Tibial nerve (tissue), 4 donors: ENCODE results near the gene HSP90AB1. TPM values are rescaled to one million over a fixed set of nuclear protein-coding genes. Genes with fewer than 3 reads are reported as not detected.

Experiments
- DNase-seq, 2 donors: peaks; one replicate each; pipeline ENCODE4 v3.0.0-alpha.2; 2019; ENCODE audit warnings: low spot score in 2 of 2
- H3K27ac ChIP-seq, 4 donors: fragments of 200-600 bp; sonication (generic) in 3 of 4; one replicate each; pipeline ENCODE4 v1.5.1; 2017 to 2019; ENCODE audit warnings: mild to moderate bottlenecking in 1 of 4
- H3K27me3 ChIP-seq, 2 donors: fragments of 200-600 bp; sonication (generic) in 1 of 2; one replicate each; pipeline versions ENCODE4 v1.5.1 to v1.6.0; 2017 to 2019
- H3K36me3 ChIP-seq, 3 donors: fragments of 200-600 bp; sonication (generic); one replicate each; pipeline ENCODE4 v1.5.1; 2018 to 2019
- H3K4me1 ChIP-seq, 4 donors: fragments of 200-600 bp; sonication (generic) in 3 of 4; one replicate each; pipeline ENCODE4 v1.5.1; 2017 to 2019
- H3K4me3 ChIP-seq, 4 donors: fragments of 200-600 bp; sonication (generic) in 3 of 4; one replicate each; pipeline ENCODE4 v1.5.1; 2017 to 2019; ENCODE audit warnings: mild to moderate bottlenecking in 1 of 4, moderate library complexity in 1 of 4
- H3K9me3 ChIP-seq, 4 donors: fragments of 200-600 bp; sonication (generic) in 3 of 4; one replicate each; pipeline ENCODE4 v1.5.1; 2017 to 2019
- EP300 ChIP-seq, 2 donors: sonication (generic); formaldehyde crosslinking; IDR thresholded peaks; one replicate each; pipeline ENCODE4 v1.6.1; 2017; ENCODE audit warnings: antibody characterized with exemption in 2 of 2, mild to moderate bottlenecking in 1 of 2
- POLR2A ChIP-seq, 2 donors: fragments of 450-650 bp; IDR thresholded peaks; one replicate each; pipeline ENCODE4 v1.6.1; 2017; ENCODE audit warnings: antibody characterized with exemption in 2 of 2, mild to moderate bottlenecking in 2 of 2, moderate library complexity in 2 of 2
- WGBS, 2 donors: methylation state at CpG; one replicate each; pipeline ENCODE4 v1.1.5; 2018; 5-methylcytosine and 5-hydroxymethylcytosine counted together
- total RNA-seq, 4 donors: library from RNA; depleted of rRNA; stranded (reverse); fragments of >200 nt; gene quantifications; one replicate each; pipeline ENCODE4 v1.1.0, GENCODE V29; 2016
- TF ChIP-seq, protein P1 (sequence below), 5 experiments: fragments of 200-600 bp in 3 of 5; fragments of 450-650 bp in 2 of 5; sonication (generic) in 3 of 5; IDR thresholded peaks; one replicate each; pipeline ENCODE4 v1.5.1; 2016 to 2019; ENCODE audit warnings: antibody characterized with exemption in 5 of 5, mild to moderate bottlenecking in 3 of 5, moderate library complexity in 2 of 5

Gene HSP90AB1
- total RNA-seq, 4 donors from 2014 or later, result 485 to 580 (median 543) TPM

DNA sequence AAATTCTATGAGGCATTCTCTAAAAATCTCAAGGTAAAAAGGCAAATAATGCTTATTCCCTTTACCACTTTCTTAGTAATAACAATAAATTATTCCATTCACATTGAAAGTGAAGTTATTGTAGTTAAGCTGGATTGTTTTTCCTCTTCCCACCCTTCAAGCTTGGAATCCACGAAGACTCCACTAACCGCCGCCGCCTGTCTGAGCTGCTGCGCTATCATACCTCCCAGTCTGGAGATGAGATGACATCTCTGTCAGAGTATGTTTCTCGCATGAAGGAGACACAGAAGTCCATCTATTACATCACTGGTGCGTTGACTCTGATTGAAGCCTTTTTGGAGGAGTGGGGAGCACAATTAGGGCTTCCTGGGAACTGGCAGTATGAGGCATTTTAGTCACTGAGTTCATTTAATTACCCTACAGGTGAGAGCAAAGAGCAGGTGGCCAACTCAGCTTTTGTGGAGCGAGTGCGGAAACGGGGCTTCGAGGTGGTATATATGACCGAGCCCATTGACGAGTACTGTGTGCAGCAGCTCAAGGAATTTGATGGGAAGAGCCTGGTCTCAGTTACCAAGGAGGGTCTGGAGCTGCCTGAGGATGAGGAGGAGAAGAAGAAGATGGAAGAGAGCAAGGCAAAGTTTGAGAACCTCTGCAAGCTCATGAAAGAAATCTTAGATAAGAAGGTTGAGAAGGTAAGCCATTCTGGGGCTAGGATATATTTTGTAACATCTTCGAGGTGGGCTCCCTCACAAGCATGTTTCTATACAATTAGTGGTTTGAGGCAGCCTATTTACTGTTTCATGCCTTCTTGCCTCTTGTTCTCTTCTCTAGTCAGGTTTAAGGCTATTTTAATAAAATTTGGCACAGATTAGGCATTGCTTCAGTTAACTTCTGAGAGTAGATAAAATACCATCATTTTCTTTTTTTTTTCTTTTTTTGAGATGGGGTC lies 4.9 kb downstream of the HSP90AB1 start:
- WGBS, 2 donors, result 90 to 92% methylated on average over 14 of the region's 14 CpGs

GRCh38 chr6:44253307-44254101 lies 6.6 kb downstream of the HSP90AB1 start:
- H3K9me3 ChIP-seq, result no peaks in the 10 kb centered on the region
- no peak overlapping the region for H3K4me3 ChIP-seq
- WGBS, 2 donors, result 66 to 70% methylated on average over 10 of the region's 10 CpGs
- peaks cover 0 to 82% (median 25%) of the 10 kb centered on the region in 4 donors for H3K4me1 ChIP-seq
- no peak for DNase-seq
- no peaks in the 10 kb centered on the region for H3K27me3 ChIP-seq
- H3K27ac ChIP-seq, result peak overlapping the region in 1 of 4 donors; percentile 4
- H3K36me3 ChIP-seq, result peaks cover 6 to 73% (median 27%) of the 10 kb centered on the region in 3 donors
- TF ChIP-seq, protein P1, sequence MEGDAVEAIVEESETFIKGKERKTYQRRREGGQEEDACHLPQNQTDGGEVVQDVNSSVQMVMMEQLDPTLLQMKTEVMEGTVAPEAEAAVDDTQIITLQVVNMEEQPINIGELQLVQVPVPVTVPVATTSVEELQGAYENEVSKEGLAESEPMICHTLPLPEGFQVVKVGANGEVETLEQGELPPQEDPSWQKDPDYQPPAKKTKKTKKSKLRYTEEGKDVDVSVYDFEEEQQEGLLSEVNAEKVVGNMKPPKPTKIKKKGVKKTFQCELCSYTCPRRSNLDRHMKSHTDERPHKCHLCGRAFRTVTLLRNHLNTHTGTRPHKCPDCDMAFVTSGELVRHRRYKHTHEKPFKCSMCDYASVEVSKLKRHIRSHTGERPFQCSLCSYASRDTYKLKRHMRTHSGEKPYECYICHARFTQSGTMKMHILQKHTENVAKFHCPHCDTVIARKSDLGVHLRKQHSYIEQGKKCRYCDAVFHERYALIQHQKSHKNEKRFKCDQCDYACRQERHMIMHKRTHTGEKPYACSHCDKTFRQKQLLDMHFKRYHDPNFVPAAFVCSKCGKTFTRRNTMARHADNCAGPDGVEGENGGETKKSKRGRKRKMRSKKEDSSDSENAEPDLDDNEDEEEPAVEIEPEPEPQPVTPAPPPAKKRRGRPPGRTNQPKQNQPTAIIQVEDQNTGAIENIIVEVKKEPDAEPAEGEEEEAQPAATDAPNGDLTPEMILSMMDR (IDR thresholded peaks at IDR 0.05), result peak in 3 of 5 experiments; percentile 24 to 30 (median 26)
- TF ChIP-seq EP300 (IDR thresholded peaks at IDR 0.05) (no peak), POLR2A (IDR thresholded peaks at IDR 0.05) (no peak)

More for the DNA sequence above, 4.9 kb downstream of the HSP90AB1 start:
- DNase-seq, result no peak
- H3K4me1 ChIP-seq, result peaks cover 0 to 78% (median 27%) of the 10 kb centered on the region in 4 donors
- TF ChIP-seq POLR2A (IDR thresholded peaks at IDR 0.05) (no peak), EP300 (IDR thresholded peaks at IDR 0.05) (no peak)
- TF ChIP-seq, protein P1 (IDR thresholded peaks at IDR 0.05), result no peak
- H3K4me3 ChIP-seq, result no peak overlapping the region
- no peaks in the 10 kb centered on the region for H3K9me3 ChIP-seq
- no peak overlapping the region for H3K27ac ChIP-seq
- peaks cover 6 to 71% (median 27%) of the 10 kb centered on the region in 3 donors for H3K36me3 ChIP-seq
- no peaks in the 10 kb centered on the region for H3K27me3 ChIP-seq

GRCh38 chr6:44254191-44255104 lies 7.5 kb downstream of the HSP90AB1 start:
- WGBS, 2 donors, result 70 to 71% methylated on average over 12 of the region's 12 CpGs
- no peak for DNase-seq
- Histone ChIP-seq H3K27me3 (no peaks in the 10 kb centered on the region), H3K4me3 (no peak overlapping the region), H3K27ac (peak overlapping the region in 1 of 4 donors; percentile 90), H3K9me3 (no peaks in the 10 kb centered on the region), H3K36me3 (peaks cover 6 to 75% (median 27%) of the 10 kb centered on the region in 3 donors), H3K4me1 (peaks cover 0 to 72% (median 16%) of the 10 kb centered on the region in 4 donors)
- TF ChIP-seq POLR2A (IDR thresholded peaks at IDR 0.05) (no peak), EP300 (IDR thresholded peaks at IDR 0.05) (no peak)
- TF ChIP-seq, protein P1 (IDR thresholded peaks at IDR 0.05), result no peak

- Histone ChIP-seq H3K27ac (peak overlapping the region in 3 of 4 donors; percentile 90 to 99 (median 96)), H3K4me1 (peaks cover 0 to 64% (median 15%) of the 10 kb centered on the region in 4 donors), H3K9me3 (no peaks in the 10 kb centered on the region), H3K36me3 (peaks cover 6 to 75% (median 27%) of the 10 kb centered on the region in 3 donors), H3K4me3 (no peak overlapping the region), H3K27me3 (no peaks in the 10 kb centered on the region)
- WGBS, 2 donors, result 66 to 75% methylated on average over 14 to 16 of the region's 16 CpGs
- DNase-seq, result no peak
- TF ChIP-seq EP300 (IDR thresholded peaks at IDR 0.05) (no peak), POLR2A (IDR thresholded peaks at IDR 0.05) (no peak)
- TF ChIP-seq, protein P1 (IDR thresholded peaks at IDR 0.05), result no peak
Measured at GRCh38 chr6:44255105-44255808, 8.4 kb downstream of the HSP90AB1 start.
